HepG2 (cell line): ENCODE results near the gene P2RX6. TPM values are rescaled to one million over a fixed set of nuclear protein-coding genes. Genes with fewer than 3 reads are reported as not detected.

Source experiments
- ATAC-seq: fragments of 200-7000 bp; cut with Tn5 transposase; 3 replicates; pipeline ENCODE4 v1.9.1; 2020; ENCODE audit warnings: mild to moderate bottlenecking, moderate library complexity
- BruUV-seq: library from RNA; stranded (reverse); fragments of 400-500 nt; replicated peaks from 2 replicates; lab custom pipeline; 2021; lab: Mats Ljungman, UMichigan
- CTCF ChIA-PET: fragments of 300-600 bp; formaldehyde crosslinking; extraction: SDS; loops from one replicate; lab custom pipeline; 2021; ENCODE audit warnings: low total read pairs, inconsistent platforms, low intra/inter-chr PET ratio; lab: Yijun Ruan, JAX
- POLR2A ChIA-PET: fragments of 350-600 bp; sonication (Branson Sonifier 250); formaldehyde crosslinking; loops from one replicate; lab custom pipeline; 2020; ENCODE audit warnings: antibody characterized with exemption, inconsistent platforms; lab: Yijun Ruan, JAX
- DNase-seq: peaks from one replicate; pipeline ENCODE4 v3.0.0-alpha.2; 2015; ENCODE audit warnings: low spot score
- FAIRE-seq: peaks from 3 replicates; lab custom pipeline; 2011; peaks lifted over from hg19 to GRCh38; lab: Jason Lieb, UNC
- H2AFZ ChIP-seq: one replicate; pipeline ENCODE4 v1.6.1; 2011; ENCODE audit warnings: low read length, inconsistent platforms
- H3K27ac ChIP-seq: fragments of 300-600 bp; 3 replicates; pipeline ENCODE4 v1.8.0; 2011; ENCODE audit warnings: mixed run types, mild to moderate bottlenecking, mixed read lengths, low read length, inconsistent platforms; ENCODE audit not compliant: insufficient read depth; ENCODE audit errors: extremely low read length
- H3K27me3 ChIP-seq, 2 experiments: fragments of 200-600 bp in 1 of 2; 2 replicates in 1 of 2; 3 replicates in 1 of 2; pipeline versions ENCODE4 v1.6.0 to v1.8.0; 2011; ENCODE audit warnings: low read length in 2 of 2, mild to moderate bottlenecking in 2 of 2, moderate library complexity in 2 of 2, inconsistent platforms in 1 of 2; ENCODE audit not compliant: insufficient read depth in 2 of 2, control insufficient read depth in 1 of 2
- H3K36me3 ChIP-seq, 2 experiments: fragments of 200-600 bp in 1 of 2; replicated peaks in 1 of 2; 2 replicates in 1 of 2; 3 replicates in 1 of 2; pipeline versions ENCODE4 v1.5.1 to v1.8.0; 2011; ENCODE audit warnings: low read length in 2 of 2, inconsistent platforms in 1 of 2; ENCODE audit not compliant: insufficient read depth in 2 of 2, control insufficient read depth in 1 of 2
- H3K4me1 ChIP-seq: 2 replicates; pipeline ENCODE4 v1.5.1; 2012; ENCODE audit warnings: low read length, inconsistent platforms; ENCODE audit not compliant: insufficient read depth
- H3K4me2 ChIP-seq: 2 replicates; pipeline ENCODE4 v1.6.0; 2011; ENCODE audit warnings: low read depth, low read length, inconsistent platforms
- H3K4me3 ChIP-seq, 3 experiments: fragments of 200-600 bp in 1 of 3; sonication (generic), shearing (Covaris generic) in 1 of 3; replicated peaks in 1 of 3; 2 replicates each; pipeline ENCODE4 v1.5.1; 2011 to 2016; ENCODE audit warnings: low read length in 3 of 3, inconsistent platforms in 2 of 3, low read depth in 2 of 3, mild to moderate bottlenecking in 2 of 3, control low read depth in 1 of 3, mixed read lengths in 1 of 3; ENCODE audit not compliant: insufficient read depth in 1 of 3
- H3K79me2 ChIP-seq: one replicate; pipeline ENCODE4 v1.6.1; 2011; ENCODE audit warnings: low read length, inconsistent platforms; ENCODE audit not compliant: insufficient read depth
- H3K9ac ChIP-seq: 2 replicates; pipeline ENCODE4 v1.6.0; 2011; ENCODE audit warnings: mild to moderate bottlenecking, low read depth, low read length, inconsistent platforms; ENCODE audit not compliant: insufficient read depth
- H3K9me3 ChIP-seq: 2 replicates; pipeline ENCODE4 v1.5.1; 2012; ENCODE audit warnings: mild to moderate bottlenecking, low read length
- H4K20me1 ChIP-seq: 2 replicates; pipeline ENCODE4 v1.6.0; 2011; ENCODE audit warnings: inconsistent platforms, mild to moderate bottlenecking, low read length, moderate library complexity; ENCODE audit not compliant: insufficient read depth
- CCAR2 ChIP-seq: fragments of 200-400 bp; formaldehyde crosslinking; optimal IDR thresholded peaks from 2 replicates; pipeline ENCODE3; 2018; ENCODE audit warnings: low read depth, mild to moderate bottlenecking, low read length, moderate library complexity
- GATA4 ChIP-seq: sonication (generic); IDR thresholded peaks from 2 replicates; pipeline ENCODE4 v1.6.1; 2016; ENCODE audit warnings: antibody characterized with exemption, low read depth, borderline replicate concordance
- HDAC1 ChIP-seq: sonication (generic); formaldehyde crosslinking; IDR thresholded peaks from 2 replicates; pipeline ENCODE4 v1.5.1; 2020; ENCODE audit warnings: mild to moderate bottlenecking, missing genetic modification reagents
- KMT2A ChIP-seq: sonication (generic); formaldehyde crosslinking; IDR thresholded peaks from 2 replicates; pipeline ENCODE4 v1.4.0; 2020; ENCODE audit warnings: missing genetic modification reagents
- MTF1 ChIP-seq: sonication (generic); formaldehyde crosslinking; IDR thresholded peaks from 2 replicates; pipeline ENCODE4 v1.5.0; 2020; ENCODE audit warnings: missing genetic modification reagents
- NFE2L1 ChIP-seq: sonication (generic); formaldehyde crosslinking; IDR thresholded peaks from 2 replicates; pipeline ENCODE4 v1.4.0; 2020; ENCODE audit warnings: missing genetic modification reagents, mild to moderate bottlenecking, borderline replicate concordance
- RARG ChIP-seq: sonication (generic); formaldehyde crosslinking; IDR thresholded peaks from 2 replicates; pipeline ENCODE4 v1.4.0; 2020; ENCODE audit warnings: low read depth, mild to moderate bottlenecking, missing genetic modification reagents
- TFDP2 ChIP-seq: sonication (generic); formaldehyde crosslinking; IDR thresholded peaks from 2 replicates; pipeline ENCODE4 v1.4.0; 2020; ENCODE audit warnings: missing genetic modification reagents
- USF2 ChIP-seq, 2 experiments: sonication (generic) in 1 of 2; formaldehyde crosslinking in 1 of 2; IDR thresholded peaks; 2 replicates each; pipeline versions ENCODE4 v1.5.1 to v1.6.1; 2011 to 2020; ENCODE audit warnings: borderline replicate concordance in 1 of 2, low read depth in 1 of 2, low read length in 1 of 2, mild to moderate bottlenecking in 1 of 2, missing genetic modification reagents in 1 of 2, moderate library complexity in 1 of 2
- ZNF318 ChIP-seq: sonication (generic); formaldehyde crosslinking; IDR thresholded peaks from 2 replicates; pipeline ENCODE4 v1.4.0; 2020; ENCODE audit warnings: mild to moderate bottlenecking, missing genetic modification reagents
- ZNF546 ChIP-seq: sonication (generic); formaldehyde crosslinking; conservative IDR thresholded peaks from 2 replicates; pipeline ENCODE4 v1.8.1; 2023; ENCODE audit warnings: mild to moderate bottlenecking, missing genetic modification reagents
- WGBS: methylation state at CpG from one replicate; pipeline ENCODE4 v1.1.6; 2017; ENCODE audit warnings: low lambda C conversion rate; 5-methylcytosine and 5-hydroxymethylcytosine counted together
- in situ Hi-C: cut with HindIII; loops from 2 replicates; pipeline ENCODE4 v1.10.0; 2017; ENCODE audit warnings: low pct_unique_long_range_greater_than_20kb; ENCODE audit not compliant: extremely low pct_ligation_motif_present
- intact Hi-C: fragments of 100-400 bp; cut with micrococcal nuclease; formaldehyde crosslinking; loops from one replicate; pipeline ENCODE4 v1.10.0; 2022; ENCODE audit not compliant: unreplicated experiment
- polyA plus RNA-seq, 8 experiments: library from polyadenylated mRNA; depleted of rRNA in 3 of 8; stranded (reverse) in 7 of 8; unstranded in 1 of 8; fragments of >200 nt; fragmentation: Illumina TruSeq in 4 of 8; extraction: Trizol in 4 of 8; gene quantifications; 2 replicates each; pipeline versions ENCODE4 v1.2.1 to v1.2.3, GENCODE V29; 2011 to 2016; ENCODE audit warnings: low read depth in 4 of 8, missing spikeins in 1 of 8, mixed read lengths in 1 of 8; ENCODE audit not compliant: insufficient read depth in 1 of 8
- total RNA-seq, 5 experiments: library from RNA; depleted of rRNA; stranded (reverse); fragments of >200 nt; fragmentation: Illumina TruSeq; extraction: Trizol; gene quantifications; 2 replicates each; pipeline ENCODE4 v1.2.3, GENCODE V29; 2016; ENCODE audit warnings: low read depth in 1 of 5

P2RX6 gene
- total and polyA plus RNA-seq, 2 of the 13 experiments (the other 11 are each of a cell fraction or from before 2014, with no cell fraction given) = 0.04 to 0.12 TPM

GRCh38 chr22:21025763-21026755 lies 11.1 kb downstream of the P2RX6 start:
- FAIRE-seq (no peak), ATAC-seq (no peak), DNase-seq (no peak)
- in situ Hi-C loops = no loop called here
- no TSS peak for BruUV-seq
- POLR2A ChIA-PET = no interaction called here
- no peak overlapping the region for H3K4me2 ChIP-seq
- H3K4me1 ChIP-seq = peaks cover 9% of the 10 kb centered on the region
- CTCF ChIA-PET = no interaction called here
- H3K27ac ChIP-seq = no peak overlapping the region
- no peak overlapping the region for H2AFZ ChIP-seq
- 53% methylated on average over 9 of the region's 27 CpGs for WGBS
- H3K4me3 ChIP-seq = no peak overlapping the region
- intact Hi-C loops = no loop called here
- H3K79me2 ChIP-seq = no peaks in the 10 kb centered on the region
- H3K9ac ChIP-seq = no peak overlapping the region
- H4K20me1 ChIP-seq = no peaks in the 10 kb centered on the region
- H3K9me3 ChIP-seq = no peaks in the 10 kb centered on the region
- no peaks in the 10 kb centered on the region for H3K36me3 ChIP-seq
- H3K27me3 ChIP-seq = peaks cover 11 to 68% of the 10 kb centered on the region in 2 experiments; a peak in 4 of 5 replicates
- TF ChIP-seq USF2 (IDR thresholded peaks at IDR 0.05; ENCODE audit: low read depth, low read length) (no peak), USF2 (CRISPR knock-in tag; IDR thresholded peaks at IDR 0.05; ENCODE audit: borderline replicate concordance) (no peak), GATA4 (no peak), ZNF318 (CRISPR knock-in tag) (no peak), CCAR2 (no peak), MTF1 (CRISPR knock-in tag) (no peak), HDAC1 (CRISPR knock-in tag) (no peak), NFE2L1 (no peak), RARG (CRISPR knock-in tag) (no peak), TFDP2 (CRISPR knock-in tag) (no peak), ZNF546 (CRISPR knock-in tag) (no peak), KMT2A (CRISPR knock-in tag) (no peak)
